A673 (cell line): ENCODE measurements around the gene SLC26A3.

Experiments used
- EZH2 ChIP-seq: fragments of 200-600 bp; sonication (generic); IDR thresholded peaks from 2 replicates; pipeline ENCODE4 v1.6.1; 2017; ENCODE audit warnings: borderline replicate concordance, low read depth, mild to moderate bottlenecking, mixed read lengths, antibody characterized with exemption, low read length; ENCODE audit not compliant: poor library complexity, severe bottlenecking
- TF ChIP-seq, protein P1 (sequence below): fragments of 300-800, 200-600 bp; sonication (generic); conservative IDR thresholded peaks from 2 replicates; pipeline ENCODE4 v1.5.1; 2017; ENCODE audit warnings: low read depth, mild to moderate bottlenecking, antibody characterized with exemption, low read length, moderate library complexity, mixed read lengths

DNA sequence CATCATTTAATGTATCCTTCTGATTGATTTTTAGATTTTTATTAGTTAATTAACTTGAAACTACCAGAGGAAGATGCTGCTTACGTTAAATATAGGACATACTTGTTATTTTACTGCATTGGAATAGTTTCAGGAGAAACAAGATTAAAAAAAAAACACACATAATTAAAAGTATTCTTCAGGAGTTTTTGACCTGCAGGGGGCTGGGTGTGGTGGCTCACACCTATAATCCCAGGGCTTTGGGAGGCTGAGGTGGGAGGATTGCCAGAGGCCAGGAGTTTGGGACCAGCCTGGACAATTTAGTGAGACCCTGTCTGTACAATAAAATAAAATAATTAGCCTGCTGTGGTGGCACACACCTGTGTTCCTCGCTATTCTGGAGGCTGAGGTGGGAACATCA is 48.4 kb downstream of the SLC26A3 start:
- TF ChIP-seq EZH2: no peak
- TF ChIP-seq, protein P1, sequence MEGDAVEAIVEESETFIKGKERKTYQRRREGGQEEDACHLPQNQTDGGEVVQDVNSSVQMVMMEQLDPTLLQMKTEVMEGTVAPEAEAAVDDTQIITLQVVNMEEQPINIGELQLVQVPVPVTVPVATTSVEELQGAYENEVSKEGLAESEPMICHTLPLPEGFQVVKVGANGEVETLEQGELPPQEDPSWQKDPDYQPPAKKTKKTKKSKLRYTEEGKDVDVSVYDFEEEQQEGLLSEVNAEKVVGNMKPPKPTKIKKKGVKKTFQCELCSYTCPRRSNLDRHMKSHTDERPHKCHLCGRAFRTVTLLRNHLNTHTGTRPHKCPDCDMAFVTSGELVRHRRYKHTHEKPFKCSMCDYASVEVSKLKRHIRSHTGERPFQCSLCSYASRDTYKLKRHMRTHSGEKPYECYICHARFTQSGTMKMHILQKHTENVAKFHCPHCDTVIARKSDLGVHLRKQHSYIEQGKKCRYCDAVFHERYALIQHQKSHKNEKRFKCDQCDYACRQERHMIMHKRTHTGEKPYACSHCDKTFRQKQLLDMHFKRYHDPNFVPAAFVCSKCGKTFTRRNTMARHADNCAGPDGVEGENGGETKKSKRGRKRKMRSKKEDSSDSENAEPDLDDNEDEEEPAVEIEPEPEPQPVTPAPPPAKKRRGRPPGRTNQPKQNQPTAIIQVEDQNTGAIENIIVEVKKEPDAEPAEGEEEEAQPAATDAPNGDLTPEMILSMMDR: no peak
